Keratinocyte (primary cell): ENCODE results near the gene BNC2.

Experiments
- EZH2 ChIP-seq: IDR thresholded peaks from one replicate; pipeline ENCODE4 v1.6.1; 2012; ENCODE audit warnings: inconsistent platforms, mild to moderate bottlenecking, low read length, moderate library complexity
- TF ChIP-seq, protein P1 (sequence below), 3 experiments: IDR thresholded peaks in 1 of 3; conservative IDR thresholded peaks in 1 of 3; optimal IDR thresholded peaks in 1 of 3; 2 replicates in 2 of 3; 3 replicates in 1 of 3; pipeline versions ENCODE3 to v1.5.1; 2011; ENCODE audit warnings: low read length in 3 of 3, mild to moderate bottlenecking in 3 of 3, moderate library complexity in 2 of 3, control low read depth in 1 of 3, inconsistent platforms in 1 of 3; ENCODE audit not compliant: insufficient read depth in 2 of 3; ENCODE audit errors: extremely low read depth in 1 of 3

DNA sequence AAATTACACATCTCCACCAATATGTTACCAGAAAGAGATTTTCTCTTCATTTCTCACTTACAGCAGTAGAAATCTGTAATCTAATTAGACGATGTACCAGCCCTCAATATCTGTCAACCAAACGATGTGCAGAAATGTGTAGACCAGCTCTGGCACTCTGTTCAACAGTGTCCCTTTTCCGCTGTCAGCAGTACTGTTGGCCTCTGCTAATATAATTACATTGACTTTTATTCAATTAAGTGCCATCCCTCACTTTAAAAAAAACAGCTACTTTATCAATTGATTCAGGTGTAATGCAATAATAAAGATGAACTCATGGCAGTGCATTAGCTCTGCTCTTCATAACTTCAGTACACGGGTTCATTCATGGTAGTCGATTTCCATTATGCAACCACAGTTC is 448.4 kb downstream of the BNC2 start:
- TF ChIP-seq, protein P1, sequence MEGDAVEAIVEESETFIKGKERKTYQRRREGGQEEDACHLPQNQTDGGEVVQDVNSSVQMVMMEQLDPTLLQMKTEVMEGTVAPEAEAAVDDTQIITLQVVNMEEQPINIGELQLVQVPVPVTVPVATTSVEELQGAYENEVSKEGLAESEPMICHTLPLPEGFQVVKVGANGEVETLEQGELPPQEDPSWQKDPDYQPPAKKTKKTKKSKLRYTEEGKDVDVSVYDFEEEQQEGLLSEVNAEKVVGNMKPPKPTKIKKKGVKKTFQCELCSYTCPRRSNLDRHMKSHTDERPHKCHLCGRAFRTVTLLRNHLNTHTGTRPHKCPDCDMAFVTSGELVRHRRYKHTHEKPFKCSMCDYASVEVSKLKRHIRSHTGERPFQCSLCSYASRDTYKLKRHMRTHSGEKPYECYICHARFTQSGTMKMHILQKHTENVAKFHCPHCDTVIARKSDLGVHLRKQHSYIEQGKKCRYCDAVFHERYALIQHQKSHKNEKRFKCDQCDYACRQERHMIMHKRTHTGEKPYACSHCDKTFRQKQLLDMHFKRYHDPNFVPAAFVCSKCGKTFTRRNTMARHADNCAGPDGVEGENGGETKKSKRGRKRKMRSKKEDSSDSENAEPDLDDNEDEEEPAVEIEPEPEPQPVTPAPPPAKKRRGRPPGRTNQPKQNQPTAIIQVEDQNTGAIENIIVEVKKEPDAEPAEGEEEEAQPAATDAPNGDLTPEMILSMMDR (optimal IDR thresholded peaks at IDR 0.05 in 1 of 3, IDR thresholded peaks at IDR 0.05 in 1 of 3, conservative IDR thresholded peaks at IDR 0.05 in 1 of 3; ENCODE audit: extremely low read depth in 1 of 3, insufficient read depth in 2 of 3, low read length in 3 of 3): no peak
- no peak for TF ChIP-seq EZH2
